HG03139 (cell line): ENCODE data around the gene CREB3L1.

Experiments used
- ATAC-seq: cut with Tn5 transposase; IDR thresholded peaks from one replicate; pipeline ENCODE4 v1.9.1; 2021; ENCODE audit not compliant: unreplicated experiment

CREB3L1 gene

GRCh38 chr11:46363031-46363407 is 85.6 kb downstream of the CREB3L1 start:
- ATAC-seq = no peak

- no peak for ATAC-seq
These were observed 86.1 kb downstream of the CREB3L1 start for GRCh38 chr11:46363455-46364005.

- ATAC-seq = no peak
These were observed 86.6 kb downstream of the CREB3L1 start for GRCh38 chr11:46364056-46364455.

GRCh38 chr11:46364791-46365190 is 87.3 kb downstream of the CREB3L1 start:
- no peak for ATAC-seq

GRCh38 chr11:46366260-46366659 is 88.8 kb downstream of the CREB3L1 start:
- no peak for ATAC-seq

- ATAC-seq = no peak
These were observed 89.2 kb downstream of the CREB3L1 start for GRCh38 chr11:46366661-46367161.

GRCh38 chr11:46367244-46367915 is 89.9 kb downstream of the CREB3L1 start:
- no peak for ATAC-seq

- ATAC-seq = no peak
These were observed 90.4 kb downstream of the CREB3L1 start for GRCh38 chr11:46367916-46368267.

- ATAC-seq = no peak
These were observed 92.1 kb downstream of the CREB3L1 start for GRCh38 chr11:46369458-46370152.

GRCh38 chr11:46370253-46370652 is 92.8 kb downstream of the CREB3L1 start:
- ATAC-seq = no peak
